IPS-18c (cell line): Measurements from ENCODE around the gene ZNF117.
"Not testable (repeated sequence)": the region's sequence is repeated elsewhere in the genome, so short reads cannot be mapped to it uniquely, and the experiment has no call there.

Experiments used
- H3K4me3 ChIP-seq: 2 replicates; pipeline ENCODE4 v1.7.0; 2013; ENCODE audit warnings: low read depth, mild to moderate bottlenecking, low read length, moderate library complexity; ENCODE audit not compliant: insufficient read depth
- H3K9me3 ChIP-seq: one replicate; pipeline ENCODE4 v1.6.1; 2013; ENCODE audit warnings: mild to moderate bottlenecking, low read length, moderate library complexity; ENCODE audit not compliant: control insufficient read depth, insufficient read depth

The ZNF117 gene

DNA sequence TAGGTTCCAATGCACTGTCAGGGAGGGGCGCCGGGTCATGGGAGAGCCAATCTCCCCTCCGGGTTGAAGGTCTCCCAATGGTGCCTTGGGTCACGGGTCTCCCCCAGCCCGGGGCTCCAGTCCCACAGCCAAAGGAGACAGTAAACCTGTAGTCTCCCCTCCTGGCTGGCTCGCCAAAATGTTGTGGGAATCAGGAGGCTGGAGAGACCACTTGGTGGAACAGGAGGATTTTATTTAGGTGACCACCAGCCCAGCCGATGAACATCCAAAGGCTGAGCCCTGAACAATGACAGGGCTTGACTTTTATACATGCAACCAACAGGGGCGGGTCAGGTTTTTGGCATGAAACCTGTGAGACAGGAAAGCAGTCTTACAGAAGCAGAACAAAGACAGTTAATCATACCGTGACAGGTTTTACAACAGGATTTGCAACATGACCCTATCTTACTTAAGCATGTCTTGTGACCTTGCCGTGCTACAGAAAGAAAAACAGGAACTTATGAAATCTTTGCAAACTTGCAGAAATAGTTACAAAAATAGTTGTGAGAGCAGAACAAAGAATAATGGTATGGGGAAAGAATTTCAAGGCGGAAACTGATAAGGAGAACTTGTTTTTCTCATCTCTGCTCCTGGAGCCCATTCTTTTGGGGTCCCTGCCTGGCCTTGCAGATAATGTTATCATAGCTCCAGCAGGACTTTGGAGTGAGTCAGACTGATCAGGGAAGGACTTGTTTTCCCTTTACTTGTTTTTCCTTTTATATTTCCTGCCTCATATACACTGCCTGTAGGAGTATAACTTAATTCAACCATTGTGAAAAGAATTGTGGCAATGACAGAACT, 8.5 kb upstream of the ZNF117 start:
- Histone ChIP-seq H3K4me3 (no peak overlapping the region), H3K9me3 (peaks cover 12% of the 10 kb centered on the region)

DNA sequence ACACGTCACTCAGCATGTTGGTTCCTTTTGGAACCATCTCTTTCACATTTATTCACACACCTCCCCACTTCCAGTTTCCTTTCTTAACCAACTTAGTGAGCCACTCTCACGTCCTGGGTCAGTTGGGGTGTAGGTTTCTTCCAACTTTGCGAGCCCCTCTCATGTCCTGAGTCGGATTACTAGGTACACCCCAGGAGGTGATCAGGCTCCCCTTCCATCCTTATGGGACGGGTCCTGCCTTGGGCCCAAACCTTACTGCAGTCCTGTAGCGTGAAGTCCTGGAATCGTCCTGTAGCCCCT, 8.0 kb upstream of the ZNF117 start:
- no peak overlapping the region for H3K4me3 ChIP-seq
- peaks cover 15% of the 10 kb centered on the region for H3K9me3 ChIP-seq

DNA sequence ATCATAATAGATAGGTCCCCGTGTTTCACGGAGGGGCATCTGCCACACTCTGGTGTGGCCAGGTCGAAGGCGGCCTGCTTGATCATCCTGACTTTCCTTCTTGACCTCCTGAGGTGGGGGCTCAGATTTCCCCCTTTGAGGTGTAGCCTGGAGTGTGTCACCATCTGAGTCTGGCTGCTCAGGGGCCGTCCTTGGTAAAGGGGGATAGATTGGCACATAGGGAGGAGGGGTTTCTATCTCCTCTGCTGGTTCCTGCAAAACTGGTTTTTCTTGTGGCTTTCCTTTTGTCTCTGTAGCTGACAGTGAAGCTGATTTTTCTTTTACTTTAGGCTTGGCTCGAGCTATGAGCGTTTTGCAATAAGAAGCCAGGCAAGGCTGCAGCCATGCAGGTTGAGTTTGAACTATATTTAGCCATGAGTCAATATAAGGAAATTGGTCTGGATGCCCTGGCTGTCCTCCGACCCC, 7.1 kb upstream of the ZNF117 start:
- Histone ChIP-seq H3K9me3 (peaks cover 17% of the 10 kb centered on the region), H3K4me3 (no peak overlapping the region)

- Histone ChIP-seq H3K4me3 (no peak overlapping the region), H3K9me3 (peaks cover 17% of the 10 kb centered on the region)
These were observed 6.5 kb upstream of the ZNF117 start for GRCh38 chr7:64997164-64997908.

DNA sequence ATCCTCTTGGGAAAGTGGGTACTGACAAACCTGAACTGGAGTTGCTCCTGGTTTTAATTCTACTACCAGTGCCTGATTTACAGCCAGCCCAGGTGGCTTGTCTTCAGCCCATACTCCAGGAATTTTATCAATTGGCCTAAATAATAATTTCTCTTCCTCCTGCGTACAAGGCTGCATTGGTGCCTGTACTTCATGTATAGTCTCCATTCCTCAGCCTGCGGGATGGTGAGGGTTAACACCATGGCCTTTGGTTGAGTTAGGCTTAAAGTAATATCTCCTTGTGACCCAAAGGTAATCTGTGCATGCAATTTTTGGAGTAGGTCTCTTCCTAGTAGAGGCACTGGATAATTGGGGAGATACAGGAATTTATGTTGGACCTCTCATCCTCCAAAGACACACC, 5.5 kb upstream of the ZNF117 start:
- H3K9me3 ChIP-seq: peaks cover 23% of the 10 kb centered on the region
- no peak overlapping the region for H3K4me3 ChIP-seq

- Histone ChIP-seq H3K4me3 (no peak overlapping the region), H3K9me3 (peaks cover 19% of the 10 kb centered on the region)
These were observed 3.1 kb upstream of the ZNF117 start for GRCh38 chr7:64993901-64994300.

DNA sequence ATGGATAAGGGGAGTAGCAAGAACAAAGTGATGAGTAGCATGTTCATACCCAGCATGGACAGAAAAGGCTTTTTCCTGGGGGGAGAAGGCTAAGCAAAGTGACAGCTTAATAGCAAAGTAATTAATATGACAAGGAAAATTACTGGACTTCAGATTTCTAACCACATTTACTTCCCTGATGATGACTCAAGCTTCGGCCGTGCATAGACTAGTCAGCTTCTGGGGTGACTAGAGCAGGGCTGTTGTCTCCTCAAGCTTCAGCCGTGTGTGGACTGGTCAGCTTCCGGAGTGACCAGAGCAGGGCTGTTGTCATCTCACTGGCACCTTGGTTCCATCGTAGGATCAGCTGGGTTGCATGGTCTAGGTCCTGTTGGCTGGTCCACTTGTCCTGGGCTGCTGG, 2.1 kb upstream of the ZNF117 start:
- Histone ChIP-seq H3K4me3 (no peak overlapping the region), H3K9me3 (peaks cover 19% of the 10 kb centered on the region)

DNA sequence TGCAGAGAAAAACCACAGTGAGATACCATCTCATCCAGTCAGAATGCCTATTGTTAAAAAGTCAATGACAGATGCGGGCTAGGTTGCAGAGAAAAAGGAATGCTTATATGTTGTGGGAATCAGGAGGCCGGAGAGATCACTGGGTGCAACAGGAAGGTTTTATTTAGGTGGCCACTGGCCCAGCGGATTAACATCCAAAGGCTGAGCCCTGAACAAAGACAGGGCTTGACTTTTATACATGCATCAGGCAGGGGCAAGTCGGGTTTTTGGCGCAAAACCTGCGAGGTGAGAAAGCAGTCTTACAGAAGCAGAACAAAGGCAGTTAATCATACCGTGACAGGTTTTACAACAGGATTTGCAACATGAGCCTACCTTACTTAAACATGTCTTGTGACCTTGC, 620 bp downstream of the ZNF117 start:
- H3K9me3 ChIP-seq: peaks cover 13% of the 10 kb centered on the region

DNA sequence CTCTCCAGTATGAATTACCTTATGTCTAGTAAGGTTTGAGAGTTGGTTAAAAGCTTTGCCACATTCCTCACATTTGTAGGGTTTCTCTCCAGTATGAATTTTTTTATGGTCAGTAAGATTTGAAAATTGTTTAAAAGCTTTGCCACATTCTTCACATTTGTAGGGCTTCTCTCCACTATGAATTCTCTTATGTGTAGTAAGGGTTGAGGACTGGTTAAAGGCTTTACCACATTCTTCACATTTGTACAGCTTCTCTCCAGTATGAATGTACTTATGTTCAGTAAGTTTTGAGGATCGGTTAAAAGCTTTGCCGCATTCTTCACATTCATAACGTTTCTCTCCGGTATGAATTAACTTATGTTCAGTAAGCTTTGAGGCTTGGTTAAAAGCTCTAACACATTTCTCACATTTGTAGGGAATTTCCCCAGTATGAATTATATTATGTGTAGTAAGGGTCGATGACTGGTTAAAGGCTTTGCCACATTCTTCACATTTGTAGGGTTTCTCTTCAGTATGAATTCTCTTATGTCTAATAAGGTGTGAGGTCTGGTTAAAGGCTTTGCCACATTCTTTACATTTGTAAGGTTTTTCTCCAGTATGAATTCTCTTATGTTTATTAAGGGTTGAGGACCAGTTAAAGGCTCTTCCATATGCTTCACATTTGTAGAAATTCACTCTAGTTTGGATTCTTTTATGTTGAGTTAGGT, 12.2 kb downstream of the ZNF117 start:
- Histone ChIP-seq H3K4me3 (no peak overlapping the region; the same call in 1 of the 2 replicates), H3K9me3 (peaks cover 3% of the 10 kb centered on the region)

More for the DNA sequence above, 620 bp downstream of the ZNF117 start:
- no peak overlapping the region for H3K4me3 ChIP-seq

DNA sequence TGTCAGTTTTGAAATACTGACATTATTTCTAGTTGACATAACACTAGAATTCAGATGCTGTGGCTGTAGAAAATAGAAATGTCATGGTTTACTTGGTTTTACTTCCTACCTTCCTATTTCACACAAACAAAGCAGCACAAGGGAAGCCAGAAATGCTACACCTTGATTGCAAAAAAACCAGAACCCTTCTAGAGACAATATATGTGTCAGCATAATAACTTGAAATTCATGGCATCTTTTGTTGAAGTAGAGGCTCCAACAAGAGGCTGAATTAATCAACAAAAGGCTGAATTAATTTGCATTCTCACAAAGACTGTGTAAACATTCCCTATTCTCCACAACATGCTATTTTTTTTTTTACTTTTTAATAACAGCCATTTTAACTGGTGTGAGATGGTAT, 25.2 kb downstream of the ZNF117 start:
- Histone ChIP-seq H3K9me3 (no peaks in the 10 kb centered on the region), H3K4me3 (no peak overlapping the region)

GRCh38 chr7:64959072-64959747, 31.6 kb downstream of the ZNF117 start:
- Histone ChIP-seq H3K4me3 (no peak overlapping the region), H3K9me3 (no peaks in the 10 kb centered on the region)

DNA sequence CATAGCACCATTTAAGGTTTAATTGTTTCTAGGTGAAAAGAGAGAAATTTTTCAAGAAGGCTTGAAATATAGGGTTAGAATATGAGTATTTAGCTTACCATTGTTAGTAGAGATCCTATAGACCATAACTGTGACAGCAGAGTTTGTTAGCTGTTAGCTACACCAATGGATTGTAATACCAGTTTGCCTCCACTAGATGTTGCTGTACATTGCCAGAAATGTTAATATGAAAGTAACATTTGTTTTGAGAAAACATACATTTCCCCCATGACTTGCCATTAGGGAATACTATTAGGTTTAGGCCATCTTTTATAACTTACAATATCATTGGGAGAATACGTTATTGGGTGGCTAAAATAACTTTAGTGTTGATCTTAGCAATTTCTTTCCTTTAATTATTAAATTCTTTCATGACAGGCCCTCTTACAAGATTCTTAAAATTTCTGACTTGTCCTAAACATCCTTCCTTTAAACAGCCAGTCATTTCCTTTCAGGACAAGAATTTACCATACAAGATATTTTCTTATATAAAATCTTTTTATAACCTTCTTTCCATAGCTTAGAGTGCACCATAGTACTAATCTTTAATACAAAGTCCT, 39.5 kb downstream of the ZNF117 start:
- Histone ChIP-seq H3K4me3 (no peak overlapping the region), H3K9me3 (no peaks in the 10 kb centered on the region)

DNA sequence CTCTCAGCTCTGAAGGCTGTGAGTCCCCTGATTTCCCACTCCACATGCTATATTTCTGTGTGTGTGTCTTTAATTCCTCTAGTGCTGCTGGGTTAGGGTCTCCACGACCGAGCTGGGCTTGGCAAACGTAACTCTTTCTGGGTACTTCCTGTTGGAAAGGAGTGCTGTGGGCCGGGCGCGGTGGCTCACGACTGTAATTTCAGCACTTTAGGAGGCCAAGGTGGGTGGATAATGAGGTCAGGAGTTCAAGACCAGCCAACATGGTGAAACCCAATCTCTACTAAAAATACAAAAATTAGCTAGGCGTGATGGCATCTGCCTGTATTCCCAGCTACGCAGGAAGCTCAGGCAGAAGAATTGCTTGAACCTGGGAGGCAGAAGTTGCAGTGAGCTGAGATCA, 40.2 kb downstream of the ZNF117 start:
- not testable (repeated sequence) for H3K9me3 ChIP-seq

DNA sequence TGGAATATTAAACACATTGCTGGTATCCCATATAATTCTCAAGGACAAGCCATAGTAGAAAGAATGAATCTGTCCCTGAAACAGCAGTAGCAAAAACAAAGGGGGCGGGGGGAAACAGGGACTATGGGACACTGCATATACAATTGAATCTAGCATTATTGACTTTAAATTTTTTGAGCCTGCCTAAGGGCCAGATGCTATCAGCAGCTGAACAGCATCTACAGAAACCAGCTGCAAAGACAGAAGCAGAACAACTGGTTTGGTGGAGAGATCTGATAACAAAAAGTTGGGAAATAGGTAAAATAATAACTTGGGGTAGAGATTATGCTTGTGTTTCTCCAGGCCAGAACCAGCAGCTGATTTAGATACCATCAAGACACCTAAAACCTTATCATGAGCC, 42.1 kb downstream of the ZNF117 start:
- not testable (repeated sequence) for H3K4me3 ChIP-seq, H3K9me3 ChIP-seq

More for the DNA sequence above, 40.2 kb downstream of the ZNF117 start:
- H3K4me3 ChIP-seq: not testable (repeated sequence)

DNA sequence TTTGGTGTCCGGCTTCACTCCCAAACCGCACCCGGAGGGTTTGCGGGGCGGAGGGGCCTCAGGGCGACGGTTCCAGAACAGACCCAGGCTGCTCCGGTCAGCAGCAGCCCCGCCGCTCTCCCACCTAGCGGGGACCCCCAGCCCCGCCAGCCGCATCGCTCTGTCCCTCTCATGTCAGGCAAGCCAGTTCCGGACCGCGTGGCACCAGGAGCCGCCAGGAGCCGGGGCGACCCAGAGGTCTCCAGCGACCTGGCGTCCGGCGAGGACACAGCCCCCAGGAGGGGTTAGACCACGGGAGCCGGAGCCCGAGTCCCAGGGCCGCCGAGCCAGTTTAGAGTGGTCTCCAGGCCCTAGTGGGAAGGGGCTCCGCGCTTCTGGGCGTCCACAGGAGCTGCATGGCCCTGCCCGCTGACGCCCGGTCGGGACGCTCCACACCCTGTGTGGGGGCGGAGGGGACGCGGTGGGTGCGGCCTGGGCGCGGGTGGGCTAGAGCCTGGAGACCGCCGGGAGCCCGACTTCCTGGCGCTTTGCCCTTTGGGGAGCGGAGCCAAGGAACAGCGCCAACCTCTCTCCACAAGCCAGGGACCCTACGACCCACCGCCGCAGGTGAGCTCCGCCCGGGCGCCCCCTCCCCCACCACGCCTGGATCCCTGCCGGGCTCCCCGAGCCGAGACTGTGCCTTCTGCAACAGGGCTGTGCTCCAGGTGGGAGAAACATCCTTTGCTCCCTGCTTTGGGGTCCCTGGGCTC, 43.4 kb downstream of the ZNF117 start:
- no peaks in the 10 kb centered on the region for H3K9me3 ChIP-seq
- H3K4me3 ChIP-seq: peak overlapping the region; percentile 68

DNA sequence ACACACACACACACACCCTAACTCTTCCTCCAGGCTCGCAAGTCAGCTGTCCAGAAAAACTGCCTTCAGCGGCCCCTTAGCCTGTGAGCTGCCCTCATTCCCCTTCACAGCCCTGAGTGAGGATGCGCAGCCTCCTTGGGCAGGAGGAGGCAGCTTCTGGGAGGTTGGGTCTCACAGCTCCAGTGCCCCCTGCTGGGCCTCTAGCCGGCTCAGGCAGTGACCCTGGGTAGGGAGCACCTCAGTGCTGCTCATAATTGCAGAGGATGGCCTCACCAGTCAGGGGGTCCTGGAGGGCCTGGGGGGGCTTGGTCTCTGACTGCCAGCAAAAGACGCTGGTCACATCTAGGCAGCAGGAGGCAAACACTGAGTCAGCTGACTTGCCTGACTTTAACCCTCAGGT, 44.1 kb downstream of the ZNF117 start:
- Histone ChIP-seq H3K4me3 (peak overlapping the region; percentile 68; the same call in 1 of the 2 replicates), H3K9me3 (no peaks in the 10 kb centered on the region)
